HG02973 (cell line): ENCODE data around the gene CEP55.

ENCODE experiments used
- ATAC-seq: cut with Tn5 transposase; IDR thresholded peaks from one replicate; pipeline ENCODE4 v1.9.1; 2021; ENCODE audit warnings: moderate library complexity; ENCODE audit not compliant: unreplicated experiment

Gene CEP55

GRCh38 chr10:93559490-93559889 lies 63.1 kb downstream of the CEP55 start:
- ATAC-seq, result no peak

GRCh38 chr10:93560541-93560940 lies 64.1 kb downstream of the CEP55 start:
- no peak for ATAC-seq

- ATAC-seq, result no peak
Measured at GRCh38 chr10:93565446-93565845, 69.0 kb downstream of the CEP55 start.

- no peak for ATAC-seq
Measured at GRCh38 chr10:93566435-93567276, 70.2 kb downstream of the CEP55 start, which contains the start of gene FFAR4. TSS of gene FFAR4 (plus strand) at chr10:93566665. CDS start at chr10:93566721, 56 bp downstream.

- ATAC-seq, result no peak
Measured at GRCh38 chr10:93567277-93568104, 71.1 kb downstream of the CEP55 start.

GRCh38 chr10:93568105-93568390 lies 71.6 kb downstream of the CEP55 start:
- ATAC-seq, result no peak

- ATAC-seq, result no peak
Measured at GRCh38 chr10:93570383-93570782, 74.0 kb downstream of the CEP55 start.

GRCh38 chr10:93572606-93573005 lies 76.2 kb downstream of the CEP55 start:
- ATAC-seq, result no peak

GRCh38 chr10:93573051-93573909 lies 76.9 kb downstream of the CEP55 start:
- ATAC-seq, result no peak

GRCh38 chr10:93573924-93574323 lies 77.5 kb downstream of the CEP55 start:
- no peak for ATAC-seq

GRCh38 chr10:93576888-93577287 lies 80.5 kb downstream of the CEP55 start:
- no peak for ATAC-seq

- ATAC-seq, result no peak
Measured at GRCh38 chr10:93577565-93577964, 81.2 kb downstream of the CEP55 start.
